Bladder microvascular endothelial cell (primary cell): ENCODE results near the gene FAM72A. TPM values are rescaled to one million over a fixed set of nuclear protein-coding genes. Genes with fewer than 3 reads are reported as not detected.

Experiments used
- total RNA-seq: library from RNA; depleted of rRNA; stranded (reverse); fragments of >200 nt; gene quantifications from 2 replicates; pipeline ENCODE4 v1.2.3, GENCODE V29; 2014

FAM72A gene
- 2.3 and 2.9 TPM in 2 replicates for total RNA-seq

DNA sequence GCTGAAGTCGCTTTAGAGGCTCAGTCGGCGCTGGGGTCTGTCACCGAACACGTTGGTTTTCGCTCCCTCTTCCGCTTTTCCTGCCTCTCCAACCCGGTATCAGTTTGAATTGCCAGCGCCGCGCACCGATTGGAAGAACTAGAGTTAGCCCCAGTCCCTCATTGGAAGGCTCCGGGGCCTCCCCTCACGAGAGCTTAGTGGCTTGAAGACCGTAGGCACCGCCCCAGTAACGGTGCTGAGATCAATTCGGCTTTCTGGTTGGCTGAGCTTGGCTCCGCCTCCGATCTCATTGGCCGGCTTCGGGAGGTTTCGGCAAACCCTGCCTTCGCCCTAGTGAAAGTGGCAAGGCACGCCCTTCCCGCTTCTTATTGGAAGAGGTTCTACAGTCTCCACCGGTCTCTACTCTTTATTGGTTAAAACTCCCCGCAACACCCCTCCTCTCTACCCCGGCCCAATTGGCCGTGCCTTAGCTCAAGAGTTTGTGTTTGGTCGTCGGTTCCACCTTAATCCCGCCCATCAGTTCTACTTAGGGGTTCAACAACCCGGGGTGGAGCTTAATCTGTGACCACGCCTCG lies at the start of gene FAM72A:
TSS of gene FAM72A (minus strand) at position 51 of the 575 bp plus-strand sequence. CDS start 814 bp downstream, outside the sequence.

DNA sequence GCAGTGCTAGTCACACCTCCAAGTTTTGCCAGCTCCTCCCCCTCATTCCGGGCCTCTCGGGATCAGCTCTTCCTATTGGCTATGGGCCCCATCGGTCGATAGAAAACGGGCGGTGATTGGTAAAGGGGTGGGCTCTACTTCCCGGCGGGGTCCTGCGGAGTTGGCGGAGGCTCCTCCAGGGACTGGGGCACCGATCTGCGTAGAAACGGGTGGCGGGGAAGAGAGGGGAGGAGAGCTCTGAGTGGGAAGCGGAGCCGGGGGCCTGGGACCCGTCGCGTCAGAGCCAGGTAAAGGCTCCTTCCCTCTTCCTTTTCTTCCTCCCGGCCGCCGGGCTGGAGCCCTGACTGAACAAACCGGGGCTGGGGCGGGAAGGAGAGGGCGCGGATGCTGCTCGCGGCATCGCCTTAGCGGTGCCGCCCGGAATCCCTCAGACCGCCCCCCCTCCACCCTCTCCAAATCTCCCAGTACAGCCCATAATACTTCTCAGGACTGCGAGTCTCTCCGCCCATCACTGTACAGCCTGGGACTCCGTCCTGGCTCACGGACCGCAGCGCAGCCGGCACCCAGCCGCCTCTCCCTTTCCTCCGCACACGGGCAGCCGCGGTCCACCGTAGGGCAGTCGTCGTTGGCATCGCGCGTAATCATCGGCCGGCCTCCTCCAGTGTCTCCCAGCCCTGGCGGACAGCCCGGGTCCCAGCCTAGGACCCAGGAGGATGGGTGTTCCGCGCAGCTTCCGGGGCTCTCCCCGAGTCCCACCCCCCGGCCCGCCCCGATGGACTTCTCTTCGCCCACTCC lies 922 bp upstream of the FAM72A start, which contains the start of gene SRGAP2:
TSS of gene SRGAP2 (plus strand) at position 178 of the 795 bp plus-strand sequence. CDS start 2,430 bp downstream, outside the sequence.

Other genes with a start within 250 kb of the FAM72A start
- not detected in 2 replicates for gene RAB7B, start 199.4 kb downstream of the FAM72A start, total RNA-seq
- not detected in 2 replicates for gene CTSE, start 178.9 kb downstream of the FAM72A start, total RNA-seq
- not detected in 2 replicates for gene RHEX, start 149.7 kb downstream of the FAM72A start, total RNA-seq
- gene AVPR1B, start 85.5 kb downstream of the FAM72A start, total RNA-seq = not detected in 2 replicates
- 58.8 and 125 TPM in 2 replicates for gene SRGAP2, start 702 bp upstream of the FAM72A start, total RNA-seq